ENCODE results near the gene GRIK3.

Gene GRIK3

GRCh38 chr1:36966242-36966641, 68.1 kb downstream of the GRIK3 start:
- no peaks in the 10 kb centered on the region for H3K4me1 ChIP-seq (ENCODE audit: insufficient read depth, low read length, poor library complexity, severe bottlenecking)
- no peaks in the 10 kb centered on the region for H3K79me2 ChIP-seq (ENCODE audit: insufficient read depth, low read length)
- H3K4me2 ChIP-seq (ENCODE audit: low read depth, low read length, poor library complexity, severe bottlenecking) = no peak overlapping the region
- no peak overlapping the region for H3K9ac ChIP-seq (ENCODE audit: low read depth, low read length, poor library complexity, severe bottlenecking)
- H3K9me3 ChIP-seq (ENCODE audit: insufficient read depth, low read depth, low read length) = no peaks in the 10 kb centered on the region
- TF ChIP-seq, protein P1, sequence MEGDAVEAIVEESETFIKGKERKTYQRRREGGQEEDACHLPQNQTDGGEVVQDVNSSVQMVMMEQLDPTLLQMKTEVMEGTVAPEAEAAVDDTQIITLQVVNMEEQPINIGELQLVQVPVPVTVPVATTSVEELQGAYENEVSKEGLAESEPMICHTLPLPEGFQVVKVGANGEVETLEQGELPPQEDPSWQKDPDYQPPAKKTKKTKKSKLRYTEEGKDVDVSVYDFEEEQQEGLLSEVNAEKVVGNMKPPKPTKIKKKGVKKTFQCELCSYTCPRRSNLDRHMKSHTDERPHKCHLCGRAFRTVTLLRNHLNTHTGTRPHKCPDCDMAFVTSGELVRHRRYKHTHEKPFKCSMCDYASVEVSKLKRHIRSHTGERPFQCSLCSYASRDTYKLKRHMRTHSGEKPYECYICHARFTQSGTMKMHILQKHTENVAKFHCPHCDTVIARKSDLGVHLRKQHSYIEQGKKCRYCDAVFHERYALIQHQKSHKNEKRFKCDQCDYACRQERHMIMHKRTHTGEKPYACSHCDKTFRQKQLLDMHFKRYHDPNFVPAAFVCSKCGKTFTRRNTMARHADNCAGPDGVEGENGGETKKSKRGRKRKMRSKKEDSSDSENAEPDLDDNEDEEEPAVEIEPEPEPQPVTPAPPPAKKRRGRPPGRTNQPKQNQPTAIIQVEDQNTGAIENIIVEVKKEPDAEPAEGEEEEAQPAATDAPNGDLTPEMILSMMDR (conservative IDR thresholded peaks at IDR 0.05; ENCODE audit: low read length) = no peak
- no peak for TF ChIP-seq EZH2phosphoT487 (IDR thresholded peaks at IDR 0.05; ENCODE audit: borderline replicate concordance)
- no peaks in the 10 kb centered on the region for H3K9me2 ChIP-seq (replicated peaks; ENCODE audit: low read depth, low read length)
- no peaks in the 10 kb centered on the region for H4K20me1 ChIP-seq (ENCODE audit: insufficient read depth, low read length, poor library complexity, severe bottlenecking)
- H3K4me3 ChIP-seq (ENCODE audit: low read length, poor library complexity, severe bottlenecking) = no peak overlapping the region
- H2AFZ ChIP-seq (ENCODE audit: low read length) = no peak overlapping the region
- no peaks in the 10 kb centered on the region for H3K27me3 ChIP-seq (ENCODE audit: insufficient read depth, low read length, poor library complexity, severe bottlenecking)
- H3F3A ChIP-seq (ENCODE audit: low read depth) = no peaks in the 10 kb centered on the region
- H3K36me3 ChIP-seq (ENCODE audit: insufficient read depth, low read length) = no peaks in the 10 kb centered on the region

DNA sequence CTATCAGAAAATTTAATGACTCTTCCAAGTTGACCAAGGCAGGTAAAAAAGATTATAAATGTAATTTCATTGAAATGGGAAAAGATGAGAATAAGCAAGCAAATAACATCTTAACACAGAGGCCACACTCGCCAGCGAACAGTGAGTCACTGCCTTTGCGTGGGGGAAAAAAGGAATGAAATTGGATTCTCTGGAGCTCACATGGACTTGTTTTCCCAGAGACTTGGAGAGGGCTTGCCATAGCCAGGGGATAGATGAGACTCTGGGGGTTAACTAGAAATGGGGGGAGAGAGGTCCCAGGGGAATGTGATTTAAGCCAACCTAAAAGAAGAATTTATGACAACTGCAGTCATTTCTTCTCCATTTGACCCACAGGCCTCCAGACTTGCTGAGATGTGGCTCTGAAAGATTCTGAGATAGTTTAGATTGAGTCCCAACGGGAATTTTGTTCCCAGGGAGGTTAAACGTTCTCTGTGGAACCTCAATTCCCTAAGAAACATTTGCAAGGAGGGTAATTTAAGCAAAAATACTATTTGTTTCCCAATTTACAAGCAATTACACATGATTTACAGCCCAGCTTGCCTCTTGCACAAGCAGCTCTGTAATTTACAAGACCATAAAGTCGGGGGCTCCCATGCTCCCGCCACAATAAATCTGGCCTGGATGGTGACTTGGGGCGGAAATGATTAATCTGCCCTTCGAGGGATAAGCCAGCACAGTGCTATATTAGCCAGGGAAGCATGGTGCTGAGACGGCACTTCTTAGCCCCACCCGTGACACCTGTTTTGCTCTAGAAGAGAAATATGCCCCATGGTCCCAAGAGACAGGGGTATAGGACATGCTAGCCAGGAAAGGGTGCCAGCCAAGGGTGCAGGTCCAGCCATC, 68.8 kb downstream of the GRIK3 start:
- Histone ChIP-seq H3K79me2 (ENCODE audit: insufficient read depth, low read length) (no peaks in the 10 kb centered on the region), H3K27me3 (ENCODE audit: insufficient read depth, low read length, poor library complexity, severe bottlenecking) (no peaks in the 10 kb centered on the region), H3K9ac (ENCODE audit: low read depth, low read length, poor library complexity, severe bottlenecking) (no peak overlapping the region), H4K20me1 (ENCODE audit: insufficient read depth, low read length, poor library complexity, severe bottlenecking) (no peaks in the 10 kb centered on the region), H3F3A (ENCODE audit: low read depth) (no peaks in the 10 kb centered on the region), H3K36me3 (ENCODE audit: insufficient read depth, low read length) (no peaks in the 10 kb centered on the region), H3K9me3 (ENCODE audit: insufficient read depth, low read depth, low read length) (no peaks in the 10 kb centered on the region), H3K9me2 (replicated peaks; ENCODE audit: low read depth, low read length) (no peaks in the 10 kb centered on the region), H3K4me1 (ENCODE audit: insufficient read depth, low read length, poor library complexity, severe bottlenecking) (no peaks in the 10 kb centered on the region), H3K4me3 (ENCODE audit: low read length, poor library complexity, severe bottlenecking) (no peak overlapping the region), H2AFZ (ENCODE audit: low read length) (no peak overlapping the region), H3K4me2 (ENCODE audit: low read depth, low read length, poor library complexity, severe bottlenecking) (no peak overlapping the region)
- TF ChIP-seq, protein P1 (conservative IDR thresholded peaks at IDR 0.05; ENCODE audit: low read length) = no peak
- TF ChIP-seq EZH2phosphoT487 (IDR thresholded peaks at IDR 0.05; ENCODE audit: borderline replicate concordance) = no peak

DNA sequence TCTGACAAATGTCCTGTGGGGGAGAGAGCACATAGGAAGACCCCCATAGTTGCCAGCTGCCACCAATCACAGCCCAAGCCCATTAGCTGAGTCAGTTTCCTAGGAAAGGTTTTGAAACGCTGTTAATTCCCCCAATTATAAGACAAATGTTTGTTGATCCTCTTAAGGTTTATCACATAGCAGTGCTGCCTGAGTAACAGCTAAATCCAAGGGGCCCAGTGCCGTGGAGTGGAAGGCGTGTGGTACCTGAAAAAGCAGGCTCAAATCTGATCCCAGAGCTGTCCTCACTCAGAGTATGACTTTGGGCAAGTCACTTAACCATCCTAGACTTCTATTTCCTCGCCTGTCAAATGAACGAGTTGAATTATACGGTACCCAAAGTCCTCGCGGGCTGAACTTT, 69.5 kb downstream of the GRIK3 start:
- Histone ChIP-seq H3K27me3 (ENCODE audit: insufficient read depth, low read length, poor library complexity, severe bottlenecking) (no peaks in the 10 kb centered on the region), H3K4me2 (ENCODE audit: low read depth, low read length, poor library complexity, severe bottlenecking) (no peak overlapping the region), H3K4me1 (ENCODE audit: insufficient read depth, low read length, poor library complexity, severe bottlenecking) (no peaks in the 10 kb centered on the region), H3K9ac (ENCODE audit: low read depth, low read length, poor library complexity, severe bottlenecking) (no peak overlapping the region), H3K9me2 (replicated peaks; ENCODE audit: low read depth, low read length) (no peaks in the 10 kb centered on the region), H2AFZ (ENCODE audit: low read length) (no peak overlapping the region), H4K20me1 (ENCODE audit: insufficient read depth, low read length, poor library complexity, severe bottlenecking) (no peaks in the 10 kb centered on the region), H3K36me3 (ENCODE audit: insufficient read depth, low read length) (no peaks in the 10 kb centered on the region), H3K4me3 (ENCODE audit: low read length, poor library complexity, severe bottlenecking) (no peak overlapping the region), H3K79me2 (ENCODE audit: insufficient read depth, low read length) (no peaks in the 10 kb centered on the region), H3F3A (ENCODE audit: low read depth) (no peaks in the 10 kb centered on the region), H3K9me3 (ENCODE audit: insufficient read depth, low read depth, low read length) (no peaks in the 10 kb centered on the region)
- no peak for TF ChIP-seq EZH2phosphoT487 (IDR thresholded peaks at IDR 0.05; ENCODE audit: borderline replicate concordance)
- TF ChIP-seq, protein P1 (conservative IDR thresholded peaks at IDR 0.05; ENCODE audit: low read length) = no peak

Data from Loucy (cell line).